Measurements from ENCODE around the gene COA7. TPM values are rescaled to one million over a fixed set of nuclear protein-coding genes. Genes with fewer than 3 reads are reported as not detected.

COA7 gene
- total RNA-seq, 1 experiment from 2014 or later: 43.7 TPM

- no peak for ATAC-seq
- TF ChIP-seq, protein P1, sequence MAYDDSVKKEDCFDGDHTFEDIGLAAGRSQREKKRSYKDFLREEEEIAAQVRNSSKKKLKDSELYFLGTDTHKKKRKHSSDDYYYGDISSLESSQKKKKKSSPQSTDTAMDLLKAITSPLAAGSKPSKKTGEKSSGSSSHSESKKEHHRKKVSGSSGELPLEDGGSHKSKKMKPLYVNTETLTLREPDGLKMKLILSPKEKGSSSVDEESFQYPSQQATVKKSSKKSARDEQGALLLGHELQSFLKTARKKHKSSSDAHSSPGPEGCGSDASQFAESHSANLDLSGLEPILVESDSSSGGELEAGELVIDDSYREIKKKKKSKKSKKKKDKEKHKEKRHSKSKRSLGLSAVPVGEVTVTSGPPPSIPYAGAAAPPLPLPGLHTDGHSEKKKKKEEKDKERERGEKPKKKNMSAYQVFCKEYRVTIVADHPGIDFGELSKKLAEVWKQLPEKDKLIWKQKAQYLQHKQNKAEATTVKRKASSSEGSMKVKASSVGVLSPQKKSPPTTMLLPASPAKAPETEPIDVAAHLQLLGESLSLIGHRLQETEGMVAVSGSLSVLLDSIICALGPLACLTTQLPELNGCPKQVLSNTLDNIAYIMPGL (CRISPR knock-in tag; IDR thresholded peaks at IDR 0.05): no peak
- TF ChIP-seq ZNF423 (CRISPR knock-in tag; IDR thresholded peaks at IDR 0.05): no peak
- no peak for TF ChIP-seq STAT6 (CRISPR knock-in tag; conservative IDR thresholded peaks at IDR 0.05; ENCODE audit: low read depth)
- TF ChIP-seq ZNF219 (CRISPR knock-in tag; IDR thresholded peaks at IDR 0.05; ENCODE audit: borderline replicate concordance): no peak
- no peak for TF ChIP-seq CDX4 (CRISPR knock-in tag; IDR thresholded peaks at IDR 0.05; ENCODE audit: borderline replicate concordance)
- no peak for TF ChIP-seq MYBL2 (CRISPR knock-in tag; IDR thresholded peaks at IDR 0.05)
- TF ChIP-seq AFF4 (CRISPR knock-in tag; IDR thresholded peaks at IDR 0.05; ENCODE audit: borderline replicate concordance): no peak
- TF ChIP-seq, protein P2, sequence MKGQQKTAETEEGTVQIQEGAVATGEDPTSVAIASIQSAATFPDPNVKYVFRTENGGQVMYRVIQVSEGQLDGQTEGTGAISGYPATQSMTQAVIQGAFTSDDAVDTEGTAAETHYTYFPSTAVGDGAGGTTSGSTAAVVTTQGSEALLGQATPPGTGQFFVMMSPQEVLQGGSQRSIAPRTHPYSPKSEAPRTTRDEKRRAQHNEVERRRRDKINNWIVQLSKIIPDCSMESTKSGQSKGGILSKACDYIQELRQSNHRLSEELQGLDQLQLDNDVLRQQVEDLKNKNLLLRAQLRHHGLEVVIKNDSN (CRISPR knock-in tag; IDR thresholded peaks at IDR 0.05): no peak
- TF ChIP-seq MAX (CRISPR knock-in tag; IDR thresholded peaks at IDR 0.05): no peak
- TF ChIP-seq, protein P3, sequence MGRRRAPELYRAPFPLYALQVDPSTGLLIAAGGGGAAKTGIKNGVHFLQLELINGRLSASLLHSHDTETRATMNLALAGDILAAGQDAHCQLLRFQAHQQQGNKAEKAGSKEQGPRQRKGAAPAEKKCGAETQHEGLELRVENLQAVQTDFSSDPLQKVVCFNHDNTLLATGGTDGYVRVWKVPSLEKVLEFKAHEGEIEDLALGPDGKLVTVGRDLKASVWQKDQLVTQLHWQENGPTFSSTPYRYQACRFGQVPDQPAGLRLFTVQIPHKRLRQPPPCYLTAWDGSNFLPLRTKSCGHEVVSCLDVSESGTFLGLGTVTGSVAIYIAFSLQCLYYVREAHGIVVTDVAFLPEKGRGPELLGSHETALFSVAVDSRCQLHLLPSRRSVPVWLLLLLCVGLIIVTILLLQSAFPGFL (CRISPR knock-in tag; IDR thresholded peaks at IDR 0.05; ENCODE audit: borderline replicate concordance): no peak
- no peak for TF ChIP-seq E2F4 (CRISPR knock-in tag; IDR thresholded peaks at IDR 0.05; ENCODE audit: borderline replicate concordance, low read depth)
- TF ChIP-seq NFYB (CRISPR knock-in tag; conservative IDR thresholded peaks at IDR 0.05; ENCODE audit: low read depth): no peak
- TF ChIP-seq ZNF396 (CRISPR knock-in tag; IDR thresholded peaks at IDR 0.05; ENCODE audit: borderline replicate concordance): no peak
- no peak for TF ChIP-seq NR2C2 (CRISPR knock-in tag; IDR thresholded peaks at IDR 0.05)
- TF ChIP-seq TP53 (CRISPR knock-in tag; IDR thresholded peaks at IDR 0.05): no peak
- TF ChIP-seq OVOL2 (CRISPR knock-in tag; IDR thresholded peaks at IDR 0.05; ENCODE audit: borderline replicate concordance): no peak
- no peak for TF ChIP-seq RELA (CRISPR knock-in tag; IDR thresholded peaks at IDR 0.05; ENCODE audit: borderline replicate concordance)
- no peak for TF ChIP-seq ZNF512 (CRISPR knock-in tag; IDR thresholded peaks at IDR 0.05; ENCODE audit: borderline replicate concordance)
- no peak for TF ChIP-seq ZNF425 (CRISPR knock-in tag; conservative IDR thresholded peaks at IDR 0.05)
- TF ChIP-seq JUN (CRISPR knock-in tag; IDR thresholded peaks at IDR 0.05): no peak
- no peaks in the 10 kb centered on the region for H3K27me3 Mint-ChIP-seq (ENCODE audit: low read depth)
- no peaks in the 10 kb centered on the region for H3K9me3 Mint-ChIP-seq
- peaks cover 41% of the 10 kb centered on the region for H3K4me1 Mint-ChIP-seq
- H3K36me3 Mint-ChIP-seq: no peaks in the 10 kb centered on the region
- H3K4me3 Mint-ChIP-seq: no peak overlapping the region
- ChIA-PET CTCF (interaction anchor here (1.3 kb wide), 2 partner anchors 27 to 196 kb away, joined by 4 read pairs; no protein-coding TSS in a partner anchor), POLR2A (interaction anchor here (0.8 kb wide), 1 partner anchor 255 kb away, joined by 3 read pairs; the partner anchor contains the start of genes ORC1 and PRPF38A)
- H3K27ac Mint-ChIP-seq: peak overlapping the region; percentile 85
- no peak for DNase-seq (ENCODE audit: low spot score)
Measured at GRCh38 chr1:52659356-52659755, 38.8 kb downstream of the COA7 start.
